ENCODE data around the gene BCAP31. TPM values are rescaled to one million over a fixed set of nuclear protein-coding genes. Genes with fewer than 3 reads are reported as not detected.

Gene BCAP31
- total RNA-seq, 2 experiments from 2014 or later, result 162 TPM

DNA sequence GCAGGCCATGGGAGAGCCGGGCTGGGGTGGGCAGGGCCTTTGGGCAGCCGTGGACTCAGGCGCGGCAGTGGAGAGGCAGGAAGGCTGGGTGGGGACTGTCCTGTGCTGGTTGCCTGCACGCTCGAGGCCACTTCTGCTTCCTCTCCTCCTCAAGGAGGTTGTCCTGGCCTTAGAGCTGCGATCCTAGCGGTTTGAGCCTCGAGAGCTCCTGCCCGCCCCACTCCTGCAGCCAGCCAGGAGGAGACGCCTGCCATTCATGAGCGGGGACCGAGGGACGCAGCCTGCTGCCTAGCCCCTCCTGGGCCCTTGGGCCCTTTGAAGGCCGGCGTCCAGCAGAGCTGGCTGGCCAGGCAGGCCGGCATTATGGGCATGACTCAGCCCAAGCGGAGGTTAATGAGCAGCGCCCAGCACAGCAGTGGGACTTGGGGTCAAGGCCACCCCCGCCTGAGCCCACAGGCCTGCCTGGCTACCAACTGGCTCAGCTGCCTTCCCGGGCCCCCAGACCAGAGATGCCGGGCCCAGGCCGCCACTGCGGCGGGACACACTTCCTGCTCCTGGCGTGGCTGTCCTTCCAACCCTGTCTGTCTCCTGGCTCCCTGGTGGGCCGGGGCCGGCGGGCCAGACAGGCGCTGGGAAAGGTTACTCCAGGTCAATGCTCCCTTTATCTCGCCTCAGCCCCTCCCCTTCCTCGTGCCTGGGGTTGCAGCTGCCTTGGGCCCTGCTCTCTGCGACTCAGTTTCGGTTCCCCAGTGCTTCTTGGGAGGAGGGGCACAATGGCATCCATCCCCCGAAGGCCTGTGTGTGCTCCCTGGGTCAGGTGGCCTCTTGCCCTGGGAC, 2.3 kb upstream of the BCAP31 start:
- peaks cover 30% of the 10 kb centered on the region for H3K36me3 Mint-ChIP-seq (ENCODE audit: low read depth)
- ChIA-PET POLR2A (interaction anchor here (0.7 to 1.7 kb wide), 3 partner anchors 52 to 199 kb away, joined by 3 to 4 read pairs (median 4); partner anchors contain the start of genes ARHGAP4, IDH3G and SSR4), CTCF (interaction anchor here (1.4 kb wide), 1 partner anchor 9 kb away, joined by 6 read pairs; no protein-coding TSS in a partner anchor)
- H3K27ac Mint-ChIP-seq, result peak overlapping the region; percentile 73
- H3K4me1 Mint-ChIP-seq, result peaks cover 42% of the 10 kb centered on the region
- H3K9me3 Mint-ChIP-seq, result no peaks in the 10 kb centered on the region
- peak; percentile 61 for DNase-seq
- H3K4me3 Mint-ChIP-seq, result peak overlapping the region; percentile 70
- no peaks in the 10 kb centered on the region for H3K27me3 Mint-ChIP-seq

DNA sequence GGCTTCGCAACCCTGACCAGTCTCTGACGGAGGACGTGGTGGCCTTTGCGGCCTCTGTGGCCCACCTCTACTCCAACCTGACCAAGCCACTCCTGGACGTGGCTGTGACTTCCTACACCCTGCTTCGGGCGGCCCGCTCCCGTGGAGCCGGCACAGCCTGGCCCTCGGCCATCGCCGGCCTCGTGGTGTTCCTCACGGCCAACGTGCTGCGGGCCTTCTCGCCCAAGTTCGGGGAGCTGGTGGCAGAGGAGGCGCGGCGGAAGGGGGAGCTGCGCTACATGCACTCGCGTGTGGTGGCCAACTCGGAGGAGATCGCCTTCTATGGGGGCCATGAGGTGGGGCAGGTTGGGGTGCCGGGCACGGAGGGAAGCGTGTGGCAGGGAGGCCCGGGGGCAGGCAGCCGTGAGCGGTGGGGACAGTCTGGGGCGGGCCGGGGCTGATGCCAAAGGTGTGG, 1.7 kb upstream of the BCAP31 start:
- Mint-ChIP-seq H3K27me3 (no peaks in the 10 kb centered on the region), H3K36me3 (ENCODE audit: low read depth) (peaks cover 24% of the 10 kb centered on the region), H3K4me3 (peak overlapping the region; percentile 30), H3K27ac (no peak overlapping the region), H3K9me3 (no peaks in the 10 kb centered on the region), H3K4me1 (peaks cover 36% of the 10 kb centered on the region)
- CTCF ChIA-PET, result no interaction called here
- POLR2A ChIA-PET, result interaction anchor here (0.7 to 1.7 kb wide), 3 partner anchors 52 to 200 kb away, joined by 3 to 4 read pairs (median 4); partner anchors contain the start of genes ARHGAP4, IDH3G and SSR4
- no peak for DNase-seq

DNA sequence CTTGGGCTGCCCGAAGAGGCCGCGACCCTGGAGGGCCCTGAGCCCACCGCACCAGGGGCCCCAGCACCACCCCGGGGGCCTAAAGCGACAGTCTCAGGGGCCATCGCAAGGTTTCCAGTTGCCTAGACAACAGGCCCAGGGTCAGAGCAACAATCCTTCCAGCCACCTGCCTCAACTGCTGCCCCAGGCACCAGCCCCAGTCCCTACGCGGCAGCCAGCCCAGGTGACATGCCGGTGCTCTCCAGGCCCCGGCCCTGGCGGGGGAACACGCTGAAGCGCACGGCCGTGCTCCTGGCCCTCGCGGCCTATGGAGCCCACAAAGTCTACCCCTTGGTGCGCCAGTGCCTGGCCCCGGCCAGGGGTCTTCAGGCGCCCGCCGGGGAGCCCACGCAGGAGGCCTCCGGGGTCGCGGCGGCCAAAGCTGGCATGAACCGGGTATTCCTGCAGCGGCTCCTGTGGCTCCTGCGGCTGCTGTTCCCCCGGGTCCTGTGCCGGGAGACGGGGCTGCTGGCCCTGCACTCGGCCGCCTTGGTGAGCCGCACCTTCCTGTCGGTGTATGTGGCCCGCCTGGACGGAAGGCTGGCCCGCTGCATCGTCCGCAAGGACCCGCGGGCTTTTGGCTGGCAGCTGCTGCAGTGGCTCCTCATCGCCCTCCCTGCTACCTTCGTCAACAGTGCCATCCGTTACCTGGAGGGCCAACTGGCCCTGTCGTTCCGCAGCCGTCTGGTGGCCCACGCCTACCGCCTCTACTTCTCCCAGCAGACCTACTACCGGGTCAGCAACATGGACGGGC, 1.0 kb upstream of the BCAP31 start:
- DNase-seq, result no peak
- POLR2A ChIA-PET, result no interaction called here
- H3K4me3 Mint-ChIP-seq, result peak overlapping the region; percentile 69
- peaks cover 32% of the 10 kb centered on the region for H3K4me1 Mint-ChIP-seq
- H3K27ac Mint-ChIP-seq, result no peak overlapping the region
- H3K27me3 Mint-ChIP-seq, result no peaks in the 10 kb centered on the region
- CTCF ChIA-PET, result no interaction called here
- H3K9me3 Mint-ChIP-seq, result no peaks in the 10 kb centered on the region
- peaks cover 25% of the 10 kb centered on the region for H3K36me3 Mint-ChIP-seq (ENCODE audit: low read depth)

DNA sequence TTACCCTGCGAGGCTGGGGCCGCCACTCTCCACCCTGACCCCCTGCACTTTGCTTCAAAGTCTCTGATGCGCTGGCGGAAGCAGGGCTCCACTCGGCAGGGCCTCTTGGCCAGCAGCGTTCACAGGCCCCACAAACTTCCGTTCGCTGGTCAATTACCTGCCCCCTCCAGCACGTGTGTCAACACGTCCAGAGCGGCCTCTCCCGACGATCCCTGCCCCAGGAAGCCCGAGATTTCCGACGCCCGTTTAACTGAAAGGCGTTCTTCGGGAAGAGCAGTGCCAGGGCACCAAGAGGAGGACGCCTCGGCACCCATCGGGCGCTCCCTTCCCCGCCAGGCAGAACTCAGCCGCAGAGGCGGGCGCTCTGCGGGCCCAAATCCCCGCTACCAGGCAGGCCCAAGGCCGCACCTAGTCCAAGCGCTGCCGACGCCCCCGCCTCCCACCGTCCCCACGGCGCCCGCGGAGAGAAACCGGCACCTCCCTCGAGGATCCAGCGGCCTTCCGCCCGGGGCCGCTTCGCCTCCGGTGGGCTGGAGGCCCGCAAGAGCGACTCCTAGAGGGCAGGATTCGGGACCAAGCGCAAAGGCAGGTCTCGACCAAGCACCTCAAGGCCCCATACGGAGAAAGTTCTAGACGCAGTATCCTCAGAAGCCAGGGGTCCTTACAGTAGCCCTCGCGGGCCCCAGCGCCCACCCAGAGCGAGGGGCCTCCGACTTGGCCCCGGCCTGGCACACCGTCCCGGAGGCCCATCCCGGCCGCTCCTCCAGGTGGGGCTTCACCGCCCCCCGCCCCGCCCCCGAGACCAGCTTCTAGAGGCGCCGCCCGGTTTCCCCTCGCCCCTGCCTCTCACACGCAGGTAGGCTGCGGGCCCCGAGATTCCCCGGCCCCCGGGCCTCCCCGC, 586 bp downstream of the BCAP31 start:
- DNase-seq, result peak; percentile 58
- Mint-ChIP-seq H3K4me1 (peaks cover 28% of the 10 kb centered on the region), H3K27me3 (no peaks in the 10 kb centered on the region), H3K4me3 (peak overlapping the region; percentile 89), H3K9me3 (no peaks in the 10 kb centered on the region), H3K36me3 (ENCODE audit: low read depth) (peaks cover 33% of the 10 kb centered on the region), H3K27ac (peak overlapping the region; percentile 84)
- ChIA-PET POLR2A (interaction anchor here (1.8 kb wide), 1 partner anchor 15 kb away, joined by 4 read pairs; no protein-coding TSS in a partner anchor), CTCF (interaction anchor here (0.6 kb wide), 1 partner anchor 261 kb away, joined by 3 read pairs; no protein-coding TSS in a partner anchor)

DNA sequence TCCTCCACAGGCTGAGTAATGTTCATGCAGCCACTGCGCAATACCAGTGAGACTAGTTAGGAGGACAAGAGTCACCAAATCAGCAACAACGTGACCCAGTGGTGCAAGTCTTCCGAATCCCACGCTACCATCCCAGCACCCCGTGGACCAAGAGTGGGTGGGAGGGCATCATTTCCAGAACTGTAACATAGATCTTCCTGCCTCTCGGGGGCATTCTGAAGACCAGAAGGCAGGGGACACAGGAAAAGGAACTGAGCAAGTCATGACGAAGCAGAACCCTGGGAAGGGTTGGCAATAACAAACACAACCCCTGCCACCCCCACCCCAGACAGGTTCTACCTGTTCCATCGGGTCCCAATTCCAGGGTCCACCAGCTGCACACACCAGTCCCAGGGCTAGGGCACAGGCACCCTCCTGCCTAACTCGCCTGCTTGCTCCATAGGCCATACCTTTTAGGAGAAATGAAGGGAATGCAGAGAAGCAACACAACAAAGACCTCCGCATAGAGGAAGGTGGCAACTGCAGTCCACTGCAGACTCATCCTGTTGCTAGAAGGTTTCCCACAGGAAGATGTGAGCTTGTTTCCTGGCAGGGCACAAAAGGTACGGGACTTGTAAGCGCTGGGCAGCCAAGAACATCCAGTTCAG, 1.4 kb downstream of the BCAP31 start:
- peak overlapping the region; percentile 82 for H3K27ac Mint-ChIP-seq
- no peaks in the 10 kb centered on the region for H3K9me3 Mint-ChIP-seq
- DNase-seq, result no peak
- H3K4me1 Mint-ChIP-seq, result peaks cover 26% of the 10 kb centered on the region
- ChIA-PET CTCF (no interaction called here), POLR2A (interaction anchor here (1.8 kb wide), 1 partner anchor 14 kb away, joined by 4 read pairs; no protein-coding TSS in a partner anchor)
- H3K4me3 Mint-ChIP-seq, result peak overlapping the region; percentile 89
- H3K27me3 Mint-ChIP-seq, result no peaks in the 10 kb centered on the region
- peaks cover 33% of the 10 kb centered on the region for H3K36me3 Mint-ChIP-seq (ENCODE audit: low read depth)

DNA sequence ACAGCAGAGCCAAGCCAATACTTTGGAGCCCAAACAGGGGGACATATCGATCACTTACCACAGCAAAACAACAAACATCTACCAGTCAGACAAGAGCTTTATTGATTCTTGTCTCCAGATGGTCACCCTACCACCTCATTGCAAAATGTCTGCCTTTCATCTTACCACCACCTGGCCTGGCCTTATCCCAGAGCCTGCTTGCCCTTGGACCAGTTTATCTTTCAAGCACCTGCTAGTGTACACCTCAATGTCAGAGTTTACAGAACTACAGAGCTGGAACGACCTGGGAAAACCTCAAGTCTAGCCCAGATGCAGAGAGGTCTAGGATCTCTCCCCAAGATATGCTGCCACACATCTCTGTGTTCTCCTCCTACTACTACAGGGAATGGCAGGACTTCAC, 4.5 kb downstream of the BCAP31 start:
- no peaks in the 10 kb centered on the region for H3K9me3 Mint-ChIP-seq
- H3K27me3 Mint-ChIP-seq, result no peaks in the 10 kb centered on the region
- no peak for DNase-seq
- POLR2A ChIA-PET, result no interaction called here
- H3K36me3 Mint-ChIP-seq (ENCODE audit: low read depth), result peaks cover 39% of the 10 kb centered on the region
- peaks cover 12% of the 10 kb centered on the region for H3K4me1 Mint-ChIP-seq
- CTCF ChIA-PET, result no interaction called here
- H3K4me3 Mint-ChIP-seq, result no peak overlapping the region
- no peak overlapping the region for H3K27ac Mint-ChIP-seq

DNA sequence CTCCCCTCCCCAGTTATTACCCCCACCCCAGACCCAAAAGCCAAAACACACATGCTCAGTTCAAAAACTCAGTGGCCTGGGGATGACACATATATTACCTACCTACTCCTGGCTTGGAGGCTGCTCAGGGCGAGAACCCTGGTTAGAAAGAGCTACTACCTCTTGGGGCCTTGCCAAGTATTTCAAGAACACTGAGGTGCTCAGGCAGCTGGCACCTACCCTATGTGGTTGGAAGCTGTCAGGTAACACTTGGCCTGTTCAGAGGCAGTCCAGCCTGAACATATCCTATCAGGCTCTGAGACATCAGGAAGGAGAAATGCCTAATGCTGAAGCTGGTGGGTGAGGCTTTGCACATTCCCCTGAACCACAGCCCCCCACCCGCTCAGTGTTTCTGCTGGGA, 4.9 kb downstream of the BCAP31 start:
- no peak overlapping the region for H3K27ac Mint-ChIP-seq
- H3K27me3 Mint-ChIP-seq, result no peaks in the 10 kb centered on the region
- ChIA-PET POLR2A (no interaction called here), CTCF (no interaction called here)
- H3K36me3 Mint-ChIP-seq (ENCODE audit: low read depth), result peaks cover 43% of the 10 kb centered on the region
- H3K4me3 Mint-ChIP-seq, result no peak overlapping the region
- DNase-seq, result no peak
- peaks cover 12% of the 10 kb centered on the region for H3K4me1 Mint-ChIP-seq
- no peaks in the 10 kb centered on the region for H3K9me3 Mint-ChIP-seq

DNA sequence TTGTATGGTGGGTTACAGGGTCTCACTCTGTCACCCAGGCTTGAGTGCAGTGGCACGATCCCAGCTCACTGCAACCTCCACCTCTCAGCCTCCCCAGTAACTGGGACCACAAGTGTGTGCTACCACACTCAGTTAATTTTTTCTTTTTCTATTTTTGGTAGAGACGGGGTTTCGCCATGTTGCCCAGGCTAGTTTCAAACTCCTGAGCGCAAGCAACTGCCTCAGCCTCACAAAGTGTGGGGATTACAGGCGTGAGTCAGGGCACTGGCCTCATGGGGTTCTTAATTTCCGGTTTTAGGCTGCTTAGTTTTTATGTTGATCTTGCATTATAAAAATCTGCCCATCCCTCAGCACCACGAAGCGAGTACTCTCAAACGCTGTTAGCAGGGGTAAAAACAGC, 6.7 kb downstream of the BCAP31 start:
- no peaks in the 10 kb centered on the region for H3K27me3 Mint-ChIP-seq
- ChIA-PET CTCF (interaction anchor here (0.6 kb wide), 1 partner anchor 32 kb away, joined by 3 read pairs; no protein-coding TSS in a partner anchor), POLR2A (no interaction called here)
- H3K4me1 Mint-ChIP-seq, result peaks cover 9% of the 10 kb centered on the region
- H3K4me3 Mint-ChIP-seq, result no peak overlapping the region
- no peaks in the 10 kb centered on the region for H3K9me3 Mint-ChIP-seq
- peaks cover 43% of the 10 kb centered on the region for H3K36me3 Mint-ChIP-seq (ENCODE audit: low read depth)
- H3K27ac Mint-ChIP-seq, result no peak overlapping the region
- DNase-seq, result no peak

DNA sequence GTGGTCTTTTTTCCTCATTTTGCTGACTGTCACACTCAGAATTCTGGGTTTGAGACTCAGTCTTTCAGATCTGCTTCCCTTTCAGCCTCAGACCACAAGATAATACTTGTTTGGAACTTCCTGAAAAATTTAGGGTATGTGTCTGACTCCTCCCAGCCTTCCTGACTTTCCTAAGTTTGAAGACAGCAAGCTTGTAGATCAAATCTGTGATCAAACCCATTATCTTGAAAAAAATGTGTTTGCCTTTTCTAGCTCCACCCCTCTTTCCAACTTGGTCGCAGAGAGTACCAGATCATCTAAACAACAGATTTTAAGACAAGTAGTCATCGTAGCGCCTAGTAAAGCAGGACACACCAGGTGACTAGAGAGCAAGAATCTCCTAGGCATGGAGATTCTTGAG, 9.9 kb downstream of the BCAP31 start:
- Mint-ChIP-seq H3K27me3 (no peaks in the 10 kb centered on the region), H3K4me3 (no peak overlapping the region), H3K27ac (no peak overlapping the region), H3K4me1 (peaks cover 2% of the 10 kb centered on the region), H3K36me3 (ENCODE audit: low read depth) (peaks cover 37% of the 10 kb centered on the region), H3K9me3 (no peaks in the 10 kb centered on the region)
- ChIA-PET POLR2A (no interaction called here), CTCF (no interaction called here)
- no peak for DNase-seq

DNA sequence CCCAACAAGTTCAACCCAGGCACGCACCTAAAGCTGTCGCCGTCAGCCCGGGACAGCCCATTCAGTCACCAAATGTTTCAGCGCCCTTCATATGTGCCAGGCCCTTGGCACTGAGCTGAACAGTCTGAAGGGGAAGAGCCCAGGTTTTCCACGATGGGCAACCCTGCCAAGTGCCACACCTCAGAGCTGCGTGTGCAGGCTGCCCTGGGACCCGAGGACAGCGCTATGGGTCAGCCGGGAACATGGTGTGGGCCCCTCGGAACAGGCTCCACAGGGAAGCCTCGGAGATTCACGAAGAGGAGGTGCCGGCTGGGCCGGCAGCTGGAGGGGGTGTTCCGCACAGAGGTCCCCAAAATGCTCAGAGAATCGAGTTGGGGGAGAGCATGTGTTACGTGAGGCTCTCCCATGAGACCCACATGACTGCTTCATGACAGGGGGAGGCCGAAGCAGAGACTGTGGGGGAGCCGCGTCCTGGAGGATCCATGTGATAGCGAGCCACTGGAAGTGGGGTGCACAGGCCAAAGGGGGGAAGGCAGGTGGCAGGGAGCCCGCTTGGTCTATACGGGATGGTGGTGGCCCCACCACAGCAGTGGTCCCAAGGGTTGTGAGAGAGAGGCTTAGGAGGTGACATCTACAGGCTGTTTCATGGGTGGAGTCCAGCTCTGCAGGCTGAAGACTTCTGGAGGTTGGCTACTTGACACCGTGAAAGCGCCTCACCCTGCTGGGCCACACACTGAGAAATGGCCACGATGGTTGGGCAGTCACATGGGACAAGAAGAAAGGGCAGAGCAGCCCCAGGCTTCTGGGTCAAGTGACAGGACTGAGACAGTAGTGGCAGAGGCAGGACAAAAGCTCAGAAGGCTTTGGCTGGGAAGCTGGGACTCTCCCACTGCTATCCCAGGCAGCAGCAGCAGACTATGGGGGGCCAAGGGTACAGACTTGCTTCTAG, 14.2 kb downstream of the BCAP31 start:
- ChIA-PET POLR2A (interaction anchor here (1.6 kb wide), 1 partner anchor 12 kb away, joined by 4 read pairs; no protein-coding TSS in a partner anchor), CTCF (interaction anchor here (1.7 kb wide), 1 partner anchor 62 kb away, joined by 3 read pairs; no protein-coding TSS in a partner anchor)
- DNase-seq, result no peak
- no peaks in the 10 kb centered on the region for H3K27me3 Mint-ChIP-seq
- H3K4me3 Mint-ChIP-seq, result no peak overlapping the region
- H3K36me3 Mint-ChIP-seq (ENCODE audit: low read depth), result peaks cover 24% of the 10 kb centered on the region
- peaks cover 9% of the 10 kb centered on the region for H3K4me1 Mint-ChIP-seq
- no peak overlapping the region for H3K27ac Mint-ChIP-seq
- H3K9me3 Mint-ChIP-seq, result no peaks in the 10 kb centered on the region

DNA sequence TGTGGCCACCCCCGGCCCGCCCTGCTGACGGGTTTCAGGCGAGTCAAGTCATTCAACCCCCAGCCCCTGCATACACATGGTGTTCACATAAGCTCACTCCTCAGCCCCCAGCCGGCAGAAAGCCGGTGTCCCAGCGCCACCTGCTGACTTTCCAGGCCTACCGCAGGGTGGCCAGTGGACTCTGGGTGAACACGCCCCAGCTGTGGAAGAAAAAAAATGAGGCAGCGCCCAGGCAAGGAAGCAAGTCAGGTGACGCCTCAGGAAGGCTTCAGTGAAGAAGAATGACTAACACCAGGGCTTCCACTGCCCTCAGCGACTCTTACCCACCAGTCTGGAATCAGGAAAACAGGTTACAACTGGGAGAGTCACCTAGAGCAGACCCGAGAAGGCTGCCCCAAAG, 15.8 kb downstream of the BCAP31 start:
- no peak overlapping the region for H3K4me3 Mint-ChIP-seq
- H3K9me3 Mint-ChIP-seq, result no peaks in the 10 kb centered on the region
- H3K27me3 Mint-ChIP-seq, result no peaks in the 10 kb centered on the region
- ChIA-PET CTCF (interaction anchor here (0.9 to 1.7 kb wide), 3 partner anchors 24 to 60 kb away, joined by 3 to 4 read pairs (median 4); no protein-coding TSS in a partner anchor), POLR2A (interaction anchor here (1.6 kb wide), 1 partner anchor 14 kb away, joined by 4 read pairs; no protein-coding TSS in a partner anchor)
- peaks cover 9% of the 10 kb centered on the region for H3K4me1 Mint-ChIP-seq
- peak overlapping the region; percentile 14 for H3K27ac Mint-ChIP-seq
- H3K36me3 Mint-ChIP-seq (ENCODE audit: low read depth), result peaks cover 15% of the 10 kb centered on the region
- peak; percentile 59 for DNase-seq
